ENCODE measurements around the gene HORMAD2. TPM values are rescaled to one million over a fixed set of nuclear protein-coding genes. Genes with fewer than 3 reads are reported as not detected.

Gene HORMAD2
- total and polyA plus RNA-seq, 2 donors from 2014 or later: not detected

GRCh38 chr22:30045494-30045887 is 34.8 kb upstream of the HORMAD2 start:
- Histone ChIP-seq H3K4me3 (ENCODE audit: low read length in 3 of 3) (no peak overlapping the region), H3K27me3 (ENCODE audit: control insufficient read depth, insufficient read depth, low read length) (no peaks in the 10 kb centered on the region), H3K36me3 (ENCODE audit: control insufficient read depth in 2 of 3, insufficient read depth in 3 of 3, low read length in 3 of 3) (no peaks in the 10 kb centered on the region), H3K4me1 (ENCODE audit: control insufficient read depth in 2 of 3, insufficient read depth in 2 of 3, low read depth in 1 of 3, low read length in 3 of 3) (peaks cover 0 to 19% (median 8%) of the 10 kb centered on the region in 3 donors), H3K9me3 (ENCODE audit: control insufficient read depth in 2 of 3, insufficient read depth in 1 of 3, low read length in 3 of 3) (no peaks in the 10 kb centered on the region), H3K9ac (ENCODE audit: low read length in 3 of 3) (no peak overlapping the region), H3K27ac (ENCODE audit: low read depth in 2 of 2, low read length in 2 of 2) (no peak overlapping the region)
- no peak for FAIRE-seq
- no peak for DNase-seq
- intact Hi-C loops (cut with DNase I): no loop called here
- TF ChIP-seq CTCF (IDR thresholded peaks at IDR 0.05; ENCODE audit: borderline replicate concordance, extremely low read depth, insufficient read depth): no peak

- no peaks in the 10 kb centered on the region for H3K27me3 ChIP-seq (ENCODE audit: control insufficient read depth, insufficient read depth, low read length)
- intact Hi-C loops (cut with DNase I): no loop called here
- H3K9ac ChIP-seq (ENCODE audit: low read length in 3 of 3): no peak overlapping the region
- no peaks in the 10 kb centered on the region for H3K36me3 ChIP-seq (ENCODE audit: control insufficient read depth in 2 of 3, insufficient read depth in 3 of 3, low read length in 3 of 3)
- H3K4me3 ChIP-seq (ENCODE audit: low read length in 3 of 3): no peak overlapping the region
- DNase-seq (no peak), FAIRE-seq (no peak)
- H3K9me3 ChIP-seq (ENCODE audit: control insufficient read depth in 2 of 3, insufficient read depth in 1 of 3, low read length in 3 of 3): no peaks in the 10 kb centered on the region
- H3K4me1 ChIP-seq (ENCODE audit: control insufficient read depth in 2 of 3, insufficient read depth in 2 of 3, low read depth in 1 of 3, low read length in 3 of 3): peaks cover 0 to 19% (median 8%) of the 10 kb centered on the region in 3 donors
- H3K27ac ChIP-seq (ENCODE audit: low read depth in 2 of 2, low read length in 2 of 2): no peak overlapping the region
- no peak for TF ChIP-seq CTCF (IDR thresholded peaks at IDR 0.05; ENCODE audit: borderline replicate concordance, extremely low read depth, insufficient read depth)
Observed at GRCh38 chr22:30045901-30046715, 34.2 kb upstream of the HORMAD2 start.

GRCh38 chr22:30046716-30047363 is 33.4 kb upstream of the HORMAD2 start:
- TF ChIP-seq CTCF (IDR thresholded peaks at IDR 0.05; ENCODE audit: borderline replicate concordance, extremely low read depth, insufficient read depth): no peak
- no peak overlapping the region for H3K9ac ChIP-seq (ENCODE audit: low read length in 3 of 3)
- H3K36me3 ChIP-seq (ENCODE audit: control insufficient read depth in 2 of 3, insufficient read depth in 3 of 3, low read length in 3 of 3): no peaks in the 10 kb centered on the region
- no peak for DNase-seq
- peaks cover 0 to 19% (median 8%) of the 10 kb centered on the region in 3 donors for H3K4me1 ChIP-seq (ENCODE audit: control insufficient read depth in 2 of 3, insufficient read depth in 2 of 3, low read depth in 1 of 3, low read length in 3 of 3)
- H3K4me3 ChIP-seq (ENCODE audit: low read length in 3 of 3): no peak overlapping the region
- H3K27me3 ChIP-seq (ENCODE audit: control insufficient read depth, insufficient read depth, low read length): no peaks in the 10 kb centered on the region
- H3K9me3 ChIP-seq (ENCODE audit: control insufficient read depth in 2 of 3, insufficient read depth in 1 of 3, low read length in 3 of 3): no peaks in the 10 kb centered on the region
- intact Hi-C loops (cut with DNase I): no loop called here
- H3K27ac ChIP-seq (ENCODE audit: low read depth in 2 of 2, low read length in 2 of 2): no peak overlapping the region
- no peak for FAIRE-seq
